HG03039 (cell line): ENCODE data around the gene TOMM6.

ENCODE experiments used
- ATAC-seq: cut with Tn5 transposase; IDR thresholded peaks from one replicate; pipeline ENCODE4 v1.9.1; 2021; ENCODE audit warnings: mild to moderate bottlenecking, moderate library complexity; ENCODE audit not compliant: unreplicated experiment

Gene TOMM6

GRCh38 chr6:41818271-41819054 is 31.0 kb downstream of the TOMM6 start:
- no peak for ATAC-seq

GRCh38 chr6:41821266-41821665 is 33.8 kb downstream of the TOMM6 start:
- ATAC-seq = no peak

- no peak for ATAC-seq
These were observed 34.5 kb downstream of the TOMM6 start for GRCh38 chr6:41822021-41822420.

GRCh38 chr6:41823178-41823577 is 35.7 kb downstream of the TOMM6 start:
- ATAC-seq = no peak

- ATAC-seq = no peak
These were observed 37.4 kb downstream of the TOMM6 start for GRCh38 chr6:41824571-41825569.

GRCh38 chr6:41826343-41827022 is 39.0 kb downstream of the TOMM6 start:
- no peak for ATAC-seq

GRCh38 chr6:41832263-41832662 is 44.8 kb downstream of the TOMM6 start:
- ATAC-seq = no peak

- no peak for ATAC-seq
These were observed 48.6 kb downstream of the TOMM6 start for GRCh38 chr6:41836022-41836659.

- no peak for ATAC-seq
These were observed 49.2 kb downstream of the TOMM6 start for GRCh38 chr6:41836660-41837052.
